SK-N-SH (cell line): ENCODE measurements around the gene SDR42E1. TPM values are rescaled to one million over a fixed set of nuclear protein-coding genes. Genes with fewer than 3 reads are reported as not detected.

Experiments used
- CTCF ChIA-PET: fragments of 300-600, 350-600 bp; formaldehyde crosslinking; extraction: SDS; loops from one replicate; lab custom pipeline; 2021; lab: Yijun Ruan, JAX
- POLR2A ChIA-PET: fragments of 350-600 bp; sonication (Branson Sonifier 250); formaldehyde crosslinking; extraction: SDS; loops from one replicate; lab custom pipeline; 2020; ENCODE audit warnings: antibody characterized with exemption, inconsistent platforms; lab: Yijun Ruan, JAX
- DNase-seq: peaks from one replicate; pipeline ENCODE4 v3.0.0; 2012
- H2AFZ ChIP-seq: fragments of 200-600 bp; sonication (generic); 2 replicates; pipeline ENCODE4 v1.8.1; 2016; ENCODE audit warnings: antibody characterized with exemption, mild to moderate bottlenecking, low read depth
- H3F3A ChIP-seq: fragments of 200-600 bp; sonication (generic); replicated peaks from 2 replicates; pipeline ENCODE3; 2016; ENCODE audit warnings: antibody characterized with exemption, mild to moderate bottlenecking; ENCODE audit not compliant: insufficient read depth
- H3K27ac ChIP-seq, 2 experiments: fragments of 200-500 bp in 1 of 2; fragments of 200-600 bp in 1 of 2; sonication (Bioruptor generic) in 1 of 2; sonication (generic), shearing (Covaris generic) in 1 of 2; 2 replicates each; pipeline versions ENCODE4 v1.5.1 to v1.6.1; 2014 to 2016; ENCODE audit warnings: low read depth in 2 of 2, inconsistent platforms in 1 of 2, low read length in 1 of 2, mild to moderate bottlenecking in 1 of 2, mixed read lengths in 1 of 2
- H3K27me3 ChIP-seq: fragments of 200-600 bp; sonication (generic), shearing (Covaris generic); 2 replicates; pipeline ENCODE4 v1.6.1; 2016; ENCODE audit warnings: mixed run types; ENCODE audit not compliant: insufficient read depth
- H3K36me3 ChIP-seq, 2 experiments: fragments of 200-500 bp in 1 of 2; fragments of 200-600 bp in 1 of 2; sonication (Bioruptor generic) in 1 of 2; sonication (generic) in 1 of 2; replicated peaks in 1 of 2; 2 replicates each; pipeline versions ENCODE3 to v1.5.1; 2014 to 2016; ENCODE audit warnings: low read length in 1 of 2, mild to moderate bottlenecking in 1 of 2; ENCODE audit not compliant: insufficient read depth in 2 of 2, control insufficient read depth in 1 of 2
- H3K4me1 ChIP-seq, 2 experiments: fragments of 200-500 bp in 1 of 2; fragments of 200-600 bp in 1 of 2; sonication (Bioruptor generic) in 1 of 2; sonication (generic), shearing (Covaris generic) in 1 of 2; 2 replicates each; pipeline versions ENCODE4 v1.5.1 to v1.6.1; 2014 to 2016; ENCODE audit warnings: low read depth in 1 of 2, low read length in 1 of 2, mixed run types in 1 of 2; ENCODE audit not compliant: insufficient read depth in 2 of 2, control insufficient read depth in 1 of 2
- H3K4me2 ChIP-seq: fragments of 200-600 bp; sonication (generic), shearing (Covaris generic); 2 replicates; pipeline ENCODE4 v1.6.1; 2017; ENCODE audit warnings: mixed run types
- H3K4me3 ChIP-seq, 2 experiments: fragments of 200-500 bp in 1 of 2; fragments of 200-600 bp in 1 of 2; sonication (Bioruptor generic) in 1 of 2; sonication (generic), shearing (Covaris generic) in 1 of 2; 2 replicates each; pipeline versions ENCODE4 v1.5.1 to v1.8.1; 2014 to 2016; ENCODE audit warnings: low read depth in 2 of 2, inconsistent platforms in 1 of 2, low read length in 1 of 2, mild to moderate bottlenecking in 1 of 2, mixed read lengths in 1 of 2, moderate library complexity in 1 of 2
- H3K79me2 ChIP-seq: fragments of 200-600 bp; sonication (generic); 2 replicates; pipeline ENCODE4 v1.8.1; 2017; ENCODE audit warnings: mild to moderate bottlenecking; ENCODE audit not compliant: insufficient read depth
- H3K9ac ChIP-seq: fragments of 200-600 bp; sonication (generic); 2 replicates; pipeline ENCODE4 v1.6.1; 2017; ENCODE audit warnings: mixed run types
- H3K9me2 ChIP-seq: fragments of 200-600 bp; sonication (generic); 2 replicates; pipeline ENCODE4 v1.6.1; 2017; ENCODE audit warnings: mixed run types
- H3K9me3 ChIP-seq: fragments of 200-600 bp; sonication (generic); 2 replicates; pipeline ENCODE4 v1.6.1; 2017; ENCODE audit warnings: mixed run types, mild to moderate bottlenecking, moderate library complexity
- H4K20me1 ChIP-seq: fragments of 200-600 bp; sonication (generic); 2 replicates; pipeline ENCODE4 v1.6.1; 2017; ENCODE audit warnings: mild to moderate bottlenecking, mixed run types; ENCODE audit not compliant: insufficient read depth
- CTCF ChIP-seq: fragments of 200-600 bp; sonication (generic); IDR thresholded peaks from 2 replicates; pipeline ENCODE4 v1.6.1; 2017; ENCODE audit warnings: antibody characterized with exemption, mild to moderate bottlenecking, moderate library complexity
- EZH2phosphoT487 ChIP-seq: fragments of 200-600 bp; sonication (generic); IDR thresholded peaks from 2 replicates; pipeline ENCODE4 v1.6.1; 2017; ENCODE audit warnings: low read depth, mixed run types, mild to moderate bottlenecking, antibody characterized with exemption, moderate library complexity, borderline replicate concordance
- FOSL2 ChIP-seq: IDR thresholded peaks from 2 replicates; pipeline ENCODE4 v1.4.0; 2012; ENCODE audit warnings: low read depth, mild to moderate bottlenecking, moderate library complexity, borderline replicate concordance
- FOXJ3 ChIP-seq: sonication (generic); formaldehyde crosslinking; IDR thresholded peaks from 2 replicates; pipeline ENCODE4 v1.5.1; 2020; ENCODE audit warnings: mild to moderate bottlenecking, missing genetic modification reagents
- GABPA ChIP-seq: IDR thresholded peaks from 2 replicates; pipeline ENCODE4 v1.4.0; 2012; ENCODE audit warnings: low read depth, mild to moderate bottlenecking
- IRF3 ChIP-seq: fragments of 150-350 bp; IDR thresholded peaks from 2 replicates; pipeline ENCODE4 v1.6.1; 2016; ENCODE audit warnings: mild to moderate bottlenecking, low read depth, low read length
- JUND ChIP-seq: IDR thresholded peaks from 2 replicates; pipeline ENCODE4 v1.4.0; 2012
- NFIC ChIP-seq: IDR thresholded peaks from 2 replicates; pipeline ENCODE4 v1.4.0; 2012; ENCODE audit warnings: borderline replicate concordance
- POLR2AphosphoS5 ChIP-seq: IDR thresholded peaks from 2 replicates; pipeline ENCODE4 v1.6.1; 2012; ENCODE audit warnings: low read depth, low read length
- RCOR1 ChIP-seq: fragments of 150-350 bp; IDR thresholded peaks from 2 replicates; pipeline ENCODE4 v1.6.1; 2017; ENCODE audit warnings: antibody characterized with exemption, low read length
- RFX5 ChIP-seq: IDR thresholded peaks from 2 replicates; pipeline ENCODE4 v1.6.1; 2012; ENCODE audit warnings: mild to moderate bottlenecking, improper control_type of control experiment, low read length
- SMC3 ChIP-seq: IDR thresholded peaks from 2 replicates; pipeline ENCODE4 v1.6.1; 2012; ENCODE audit warnings: low read depth, low read length, improper control_type of control experiment
- TCF12 ChIP-seq: IDR thresholded peaks from 2 replicates; pipeline ENCODE4 v1.4.0; 2012
- WGBS: methylation state at CpG from one replicate; pipeline ENCODE4 v1.1.6; 2017; ENCODE audit warnings: low lambda C conversion rate; 5-methylcytosine and 5-hydroxymethylcytosine counted together
- polyA plus RNA-seq, 3 experiments: library from polyadenylated mRNA; depleted of rRNA; stranded (reverse); fragments of >200 nt; gene quantifications; 2 replicates each; pipeline ENCODE4 v1.2.3, GENCODE V29; 2012

The SDR42E1 gene
- polyA plus RNA-seq, 1 of the 3 experiments (the other 2 are of a cell fraction), result not detected

- Histone ChIP-seq H4K20me1 (no peaks in the 10 kb centered on the region), H3K4me2 (peak overlapping the region; percentile 69), H3K9me3 (no peaks in the 10 kb centered on the region), H2AFZ (peak overlapping the region; percentile 7; the same call in 1 of the 2 replicates), H3K9me2 (no peaks in the 10 kb centered on the region), H3K79me2 (no peaks in the 10 kb centered on the region), H3K4me1 (peaks cover 0 to 4% of the 10 kb centered on the region in 2 experiments; a peak in 3 of 4 replicates), H3K4me3 (no peak overlapping the region), H3K27me3 (no peaks in the 10 kb centered on the region), H3K27ac (peak overlapping the region in 1 of 2 experiments; percentile 66; a peak in 2 of 4 replicates), H3F3A (peaks cover 4% of the 10 kb centered on the region), H3K9ac (no peak overlapping the region), H3K36me3 (no peaks in the 10 kb centered on the region)
- ChIA-PET POLR2A (no interaction called here), CTCF (interaction anchor here (1.2 to 2.4 kb wide), 2 partner anchors 58 to 267 kb away, joined by 3 to 7 read pairs; no protein-coding TSS in a partner anchor)
- DNase-seq, result no peak
- 43% methylated on average over 11 of the region's 11 CpGs for WGBS
- TF ChIP-seq POLR2AphosphoS5, result no peak
- no peak for TF ChIP-seq GABPA
- TF ChIP-seq RFX5, result no peak
- TF ChIP-seq IRF3, result no peak
- TF ChIP-seq RCOR1, result no peak
- TF ChIP-seq FOSL2, result peak; percentile 58; the same call in 1 of the 2 replicates
- TF ChIP-seq JUND, result peak; percentile 52
- TF ChIP-seq CTCF, result peak; percentile 61
- TF ChIP-seq NFIC, result no peak
Observed at GRCh38 chr16:81996664-81997509, 14.4 kb downstream of the SDR42E1 start.

GRCh38 chr16:81995651-81996050 lies 15.6 kb downstream of the SDR42E1 start:
- no peaks in the 10 kb centered on the region for H3K36me3 ChIP-seq
- peaks cover 4% of the 10 kb centered on the region for H3F3A ChIP-seq
- H3K4me1 ChIP-seq, result peaks cover 0 to 4% of the 10 kb centered on the region in 2 experiments; a peak in 3 of 4 replicates
- H3K9ac ChIP-seq, result no peak overlapping the region
- no peak overlapping the region for H3K27ac ChIP-seq
- H3K9me2 ChIP-seq, result no peaks in the 10 kb centered on the region
- no peaks in the 10 kb centered on the region for H4K20me1 ChIP-seq
- H3K9me3 ChIP-seq, result no peaks in the 10 kb centered on the region
- no peak overlapping the region for H3K4me2 ChIP-seq
- H3K4me3 ChIP-seq, result no peak overlapping the region
- H2AFZ ChIP-seq, result no peak overlapping the region
- TF ChIP-seq FOXJ3 (CRISPR knock-in tag), result no peak
- no peak for TF ChIP-seq POLR2AphosphoS5
- no peak for TF ChIP-seq RCOR1
- no peak for TF ChIP-seq CTCF
- TF ChIP-seq EZH2phosphoT487, result no peak
- TF ChIP-seq SMC3, result no peak
- TF ChIP-seq TCF12, result no peak
- CTCF ChIA-PET, result no interaction called here
- WGBS, result 43% methylated on average over 3 of the region's 3 CpGs
- POLR2A ChIA-PET, result no interaction called here
- H3K27me3 ChIP-seq, result no peaks in the 10 kb centered on the region
- H3K79me2 ChIP-seq, result no peaks in the 10 kb centered on the region
- DNase-seq, result no peak
